Cerebellar cortex (tissue), 1 donor: ENCODE measurements around the gene HOXD11.

Experiments
- DNase-seq: peaks from one replicate; pipeline ENCODE4 v3.0.0-alpha.2; 2015; ENCODE audit warnings: low spot score

HOXD11 gene

GRCh38 chr2:176081837-176082524, 25.1 kb upstream of the HOXD11 start:
- DNase-seq, result no peak

- DNase-seq, result no peak
Measured at GRCh38 chr2:176082525-176082823, 24.6 kb upstream of the HOXD11 start.

- DNase-seq, result no peak
Measured at GRCh38 chr2:176082824-176083751, 24.0 kb upstream of the HOXD11 start.

GRCh38 chr2:176083796-176084261, 23.3 kb upstream of the HOXD11 start, which contains the start of gene EVX2:
TSS of gene EVX2 (minus strand) at chr2:176083962. CDS start at chr2:176083776, 186 bp downstream.
- DNase-seq, result no peak

- no peak for DNase-seq
Measured at GRCh38 chr2:176084611-176085119, 22.4 kb upstream of the HOXD11 start.

- no peak for DNase-seq
Measured at GRCh38 chr2:176085120-176085788, 21.8 kb upstream of the HOXD11 start.

GRCh38 chr2:176085861-176086771, 21.0 kb upstream of the HOXD11 start:
- peak; percentile 20 for DNase-seq

- DNase-seq, result no peak
Measured at GRCh38 chr2:176087330-176088047, 19.6 kb upstream of the HOXD11 start.

GRCh38 chr2:176088048-176088936, 18.8 kb upstream of the HOXD11 start:
- peak; percentile 23 for DNase-seq

GRCh38 chr2:176088937-176089842, 17.9 kb upstream of the HOXD11 start:
- DNase-seq, result no peak

- DNase-seq, result no peak
Measured at GRCh38 chr2:176089843-176090395, 17.2 kb upstream of the HOXD11 start.

GRCh38 chr2:176090862-176091261, 16.2 kb upstream of the HOXD11 start:
- DNase-seq, result no peak

GRCh38 chr2:176091329-176092258, 15.5 kb upstream of the HOXD11 start:
- DNase-seq, result no peak

- DNase-seq, result no peak
Measured at GRCh38 chr2:176092270-176093144, 14.6 kb upstream of the HOXD11 start, which contains the start of gene HOXD13. TSS of gene HOXD13 (plus strand) at chr2:176092721. CDS start at chr2:176092891, 170 bp downstream.

GRCh38 chr2:176093145-176093897, 13.8 kb upstream of the HOXD11 start:
- DNase-seq, result no peak
